ENCODE data around the gene SETBP1. TPM values are rescaled to one million over a fixed set of nuclear protein-coding genes. Genes with fewer than 3 reads are reported as not detected.

The SETBP1 gene
- total RNA-seq = 146 TPM

GRCh38 chr18:44680273-44681075 lies at the start of gene SETBP1:
Gene SETBP1 (plus strand): TSS chr18:44680888. CDS start chr18:44701347, 20,459 bp downstream.

Small RNA genes within 50 kb of the gene (small RNA-seq; reads per million reads assigned to genes)
- not detected for gene MIR4319 (ENCODE audit: low replicate concordance)
